ENCODE results near the gene ACAN.

Gene ACAN

GRCh38 chr15:88802250-88802990 lies 816 bp upstream of the ACAN start:
- no peak for DNase-seq (ENCODE audit: low read depth)

GRCh38 chr15:88802991-88803240 lies 320 bp upstream of the ACAN start:
- no peak for DNase-seq (ENCODE audit: low read depth)

GRCh38 chr15:88803920-88804247 lies 648 bp downstream of the ACAN start:
- DNase-seq (ENCODE audit: low read depth), result no peak

- DNase-seq (ENCODE audit: low read depth), result no peak
Observed at GRCh38 chr15:88804257-88804656, 1.0 kb downstream of the ACAN start.

- no peak for DNase-seq (ENCODE audit: low read depth)
Observed at GRCh38 chr15:88805031-88805780, 2.0 kb downstream of the ACAN start.

- DNase-seq (ENCODE audit: low read depth), result no peak
Observed at GRCh38 chr15:88810446-88810845, 7.2 kb downstream of the ACAN start.

- no peak for DNase-seq (ENCODE audit: low read depth)
Observed at GRCh38 chr15:88812133-88812532, 8.9 kb downstream of the ACAN start.

- DNase-seq (ENCODE audit: low read depth), result no peak
Observed at GRCh38 chr15:88813960-88814359, 10.7 kb downstream of the ACAN start.

- no peak for DNase-seq (ENCODE audit: low read depth)
Observed at GRCh38 chr15:88814393-88814792, 11.2 kb downstream of the ACAN start.

- no peak for DNase-seq (ENCODE audit: low read depth)
Observed at GRCh38 chr15:88818920-88819319, 15.7 kb downstream of the ACAN start.

- DNase-seq (ENCODE audit: low read depth), result no peak
Observed at GRCh38 chr15:88821993-88822392, 18.8 kb downstream of the ACAN start.

- DNase-seq (ENCODE audit: low read depth), result no peak
Observed at GRCh38 chr15:88828791-88829190, 25.6 kb downstream of the ACAN start.

- DNase-seq (ENCODE audit: low read depth), result no peak
Observed at GRCh38 chr15:88830016-88830415, 26.8 kb downstream of the ACAN start.

- DNase-seq (ENCODE audit: low read depth), result no peak
Observed at GRCh38 chr15:88832820-88833730, 29.8 kb downstream of the ACAN start.

GRCh38 chr15:88833731-88834100 lies 30.5 kb downstream of the ACAN start:
- no peak for DNase-seq (ENCODE audit: low read depth)

GRCh38 chr15:88834211-88834812 lies 31.1 kb downstream of the ACAN start:
- DNase-seq (ENCODE audit: low read depth), result no peak

GRCh38 chr15:88835119-88835518 lies 31.9 kb downstream of the ACAN start:
- no peak for DNase-seq (ENCODE audit: low read depth)

- DNase-seq (ENCODE audit: low read depth), result no peak
Observed at GRCh38 chr15:88835646-88836045, 32.4 kb downstream of the ACAN start.

GRCh38 chr15:88838667-88839066 lies 35.4 kb downstream of the ACAN start:
- no peak for DNase-seq (ENCODE audit: low read depth)

- no peak for DNase-seq (ENCODE audit: low read depth)
Observed at GRCh38 chr15:88839146-88839545, 35.9 kb downstream of the ACAN start.

- DNase-seq (ENCODE audit: low read depth), result no peak
Observed at GRCh38 chr15:88839961-88840360, 36.7 kb downstream of the ACAN start.

- DNase-seq (ENCODE audit: low read depth), result no peak
Observed at GRCh38 chr15:88841236-88841635, 38.0 kb downstream of the ACAN start.

GRCh38 chr15:88842156-88842555 lies 38.9 kb downstream of the ACAN start:
- no peak for DNase-seq (ENCODE audit: low read depth)

All from T-helper 22 cell (primary cell).